ENCODE results near the gene NBL1. TPM values are rescaled to one million over a fixed set of nuclear protein-coding genes. Genes with fewer than 3 reads are reported as not detected.

Gene NBL1
- total and polyA plus RNA-seq, 7 donors, result 64.1 to 394 (median 128) TPM

- WGBS, 2 donors, result 88 to 90% methylated on average over 9 of the region's 9 CpGs
- DNase-seq, result no peak
Measured at GRCh38 chr1:19685994-19686393, 41.9 kb downstream of the NBL1 start.

GRCh38 chr1:19687414-19687813 is 43.3 kb downstream of the NBL1 start:
- Histone ChIP-seq H3K27ac (no peak overlapping the region), H3K4me1 (no peaks in the 10 kb centered on the region), H3K4me3 (no peak overlapping the region), H3K36me3 (peaks cover 0 to 64% (median 2%) of the 10 kb centered on the region in 4 donors), H3K9me3 (no peaks in the 10 kb centered on the region), H3K27me3 (no peaks in the 10 kb centered on the region)
- 91 to 95% methylated on average over 1 of the region's 1 CpG for WGBS, 2 donors
- no peak for DNase-seq
- TF ChIP-seq POLR2AphosphoS5 (IDR thresholded peaks at IDR 0.05), result no peak
- no peak for TF ChIP-seq CTCF (IDR thresholded peaks at IDR 0.05)
- no peak for TF ChIP-seq EP300 (IDR thresholded peaks at IDR 0.05)
- no peak for TF ChIP-seq POLR2A (IDR thresholded peaks at IDR 0.05)
- intact Hi-C loops (cut with DNase I), result no loop called here

More at GRCh38 chr1:19685994-19686393, 41.9 kb downstream of the NBL1 start:
- no peak overlapping the region for H3K27ac ChIP-seq
- H3K27me3 ChIP-seq, result no peaks in the 10 kb centered on the region
- peaks cover 0 to 54% (median 0%) of the 10 kb centered on the region in 4 donors for H3K36me3 ChIP-seq
- H3K4me1 ChIP-seq, result no peaks in the 10 kb centered on the region
- no peak overlapping the region for H3K4me3 ChIP-seq
- no peak for TF ChIP-seq POLR2AphosphoS5 (IDR thresholded peaks at IDR 0.05)
- no peak for TF ChIP-seq POLR2A (IDR thresholded peaks at IDR 0.05)
- TF ChIP-seq CTCF (IDR thresholded peaks at IDR 0.05), result no peak
- TF ChIP-seq EP300 (IDR thresholded peaks at IDR 0.05), result no peak
- intact Hi-C loops (cut with DNase I), result no loop called here
- H3K9me3 ChIP-seq, result no peaks in the 10 kb centered on the region

GRCh38 chr1:19688041-19688842 is 44.1 kb downstream of the NBL1 start:
- peaks cover 0 to 61% (median 2%) of the 10 kb centered on the region in 4 donors for H3K36me3 ChIP-seq
- H3K9me3 ChIP-seq, result no peaks in the 10 kb centered on the region
- DNase-seq, result no peak
- intact Hi-C loops (cut with DNase I), result no loop called here
- H3K27me3 ChIP-seq, result no peaks in the 10 kb centered on the region
- H3K4me3 ChIP-seq, result no peak overlapping the region
- no peak overlapping the region for H3K27ac ChIP-seq
- H3K4me1 ChIP-seq, result no peaks in the 10 kb centered on the region
- 85 to 88% methylated on average over 19 of the region's 19 CpGs for WGBS, 2 donors
- TF ChIP-seq POLR2A (IDR thresholded peaks at IDR 0.05) (no peak), EP300 (IDR thresholded peaks at IDR 0.05) (no peak), POLR2AphosphoS5 (IDR thresholded peaks at IDR 0.05) (no peak), CTCF (IDR thresholded peaks at IDR 0.05) (no peak)

GRCh38 chr1:19689085-19689757 is 45.1 kb downstream of the NBL1 start:
- H3K4me1 ChIP-seq, result no peaks in the 10 kb centered on the region
- peaks cover 0 to 71% (median 4%) of the 10 kb centered on the region in 4 donors for H3K36me3 ChIP-seq
- H3K9me3 ChIP-seq, result no peaks in the 10 kb centered on the region
- no peak for DNase-seq
- 93 to 95% methylated on average over 5 of the region's 5 CpGs for WGBS, 2 donors
- H3K4me3 ChIP-seq, result no peak overlapping the region
- intact Hi-C loops (cut with DNase I), result no loop called here
- no peaks in the 10 kb centered on the region for H3K27me3 ChIP-seq
- TF ChIP-seq EP300 (IDR thresholded peaks at IDR 0.05) (no peak), POLR2A (IDR thresholded peaks at IDR 0.05) (no peak), CTCF (IDR thresholded peaks at IDR 0.05) (no peak), POLR2AphosphoS5 (IDR thresholded peaks at IDR 0.05) (no peak)
- no peak overlapping the region for H3K27ac ChIP-seq
